Keratinocyte (primary cell): ENCODE measurements around the gene HTRA1.

ENCODE experiments used
- CTCF ChIP-seq, 3 experiments: IDR thresholded peaks in 1 of 3; conservative IDR thresholded peaks in 1 of 3; optimal IDR thresholded peaks in 1 of 3; 2 replicates in 2 of 3; 3 replicates in 1 of 3; pipeline versions ENCODE3 to v1.5.1; 2011; ENCODE audit warnings: low read length in 3 of 3, mild to moderate bottlenecking in 3 of 3, moderate library complexity in 2 of 3, control low read depth in 1 of 3, inconsistent platforms in 1 of 3; ENCODE audit not compliant: insufficient read depth in 2 of 3; ENCODE audit errors: extremely low read depth in 1 of 3
- EZH2 ChIP-seq: IDR thresholded peaks from one replicate; pipeline ENCODE4 v1.6.1; 2012; ENCODE audit warnings: inconsistent platforms, mild to moderate bottlenecking, low read length, moderate library complexity

- TF ChIP-seq EZH2: no peak
- TF ChIP-seq CTCF (optimal IDR thresholded peaks at IDR 0.05 in 1 of 3, IDR thresholded peaks at IDR 0.05 in 1 of 3, conservative IDR thresholded peaks at IDR 0.05 in 1 of 3; ENCODE audit: extremely low read depth in 1 of 3, insufficient read depth in 2 of 3, low read length in 3 of 3): no peak
Measured at GRCh38 chr10:122510326-122510725, 49.0 kb downstream of the HTRA1 start.
